Measurements from ENCODE around the gene ASB2. TPM values are rescaled to one million over a fixed set of nuclear protein-coding genes. Genes with fewer than 3 reads are reported as not detected.

Gene ASB2
- total RNA-seq = 4.1 TPM

GRCh38 chr14:93976477-93977057 is at the start of gene ASB2:
Gene ASB2, minus strand, starts transcription at chr14:93976570. Its CDS starts 12,031 bp downstream, at chr14:93964539.

GRCh38 chr14:93997082-93997481 is 20.7 kb upstream of the ASB2 start, which contains the start of gene CCDC197:
Gene CCDC197, plus strand, starts transcription at chr14:93997301. Its CDS starts 831 bp downstream, at chr14:93998132.

GRCh38 chr14:93926873-93927799 is 49.2 kb downstream of the ASB2 start, which contains the start of gene FAM181A:
Gene FAM181A, plus strand, starts transcription at chr14:93927344. Its CDS starts 942 bp downstream, at chr14:93928286.

Other genes starting within 250 kb of the ASB2 start
- 2.9 TPM for gene PRIMA1, start 188.1 kb downstream of the ASB2 start, total RNA-seq
- not detected for gene FAM181A, start 49.2 kb downstream of the ASB2 start, total RNA-seq
- gene CCDC197, start 20.7 kb upstream of the ASB2 start, total RNA-seq = not detected
- 3.8 TPM for gene OTUB2, start 49.8 kb upstream of the ASB2 start, total RNA-seq
- gene DDX24, start 104.6 kb upstream of the ASB2 start, total RNA-seq = 153 TPM
- 11.9 TPM for gene IFI27L1, start 104.7 kb upstream of the ASB2 start, total RNA-seq
- gene IFI27, start 134.2 kb upstream of the ASB2 start, total RNA-seq = 14.4 TPM
- 46.2 TPM for gene IFI27L2, start 153.0 kb upstream of the ASB2 start, total RNA-seq
- 10.0 TPM for gene PPP4R4, start 197.8 kb upstream of the ASB2 start, total RNA-seq